ENCODE measurements around the gene SCARB1.

- TF ChIP-seq TCF12 (IDR thresholded peaks at IDR 0.05; ENCODE audit: low read depth), result peak; percentile 97
- peak; percentile 70 for TF ChIP-seq MAX (IDR thresholded peaks at IDR 0.05)
- peak; percentile 66; the same call in 1 of the 2 replicates for TF ChIP-seq YY1 (IDR thresholded peaks at IDR 0.05; ENCODE audit: low read depth)
- TF ChIP-seq TEAD4 (IDR thresholded peaks at IDR 0.05), result peak; percentile 95
- no peak for TF ChIP-seq TAF1 (IDR thresholded peaks at IDR 0.05; ENCODE audit: low read depth)
- peak; percentile 93 for TF ChIP-seq NFIC (IDR thresholded peaks at IDR 0.05)
- TF ChIP-seq CREB1 (IDR thresholded peaks at IDR 0.05; ENCODE audit: low read depth), result no peak
- TF ChIP-seq, protein P1, sequence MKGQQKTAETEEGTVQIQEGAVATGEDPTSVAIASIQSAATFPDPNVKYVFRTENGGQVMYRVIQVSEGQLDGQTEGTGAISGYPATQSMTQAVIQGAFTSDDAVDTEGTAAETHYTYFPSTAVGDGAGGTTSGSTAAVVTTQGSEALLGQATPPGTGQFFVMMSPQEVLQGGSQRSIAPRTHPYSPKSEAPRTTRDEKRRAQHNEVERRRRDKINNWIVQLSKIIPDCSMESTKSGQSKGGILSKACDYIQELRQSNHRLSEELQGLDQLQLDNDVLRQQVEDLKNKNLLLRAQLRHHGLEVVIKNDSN (IDR thresholded peaks at IDR 0.05), result peak; percentile 93
- peak; percentile 98 for TF ChIP-seq EP300 (IDR thresholded peaks at IDR 0.05; ENCODE audit: borderline replicate concordance)
- no peak; the same call in 1 of the 2 replicates for TF ChIP-seq CEBPB (IDR thresholded peaks at IDR 0.05)
- TF ChIP-seq RAD21 (IDR thresholded peaks at IDR 0.05; ENCODE audit: low read depth), result peak; percentile 17; the same call in 1 of the 2 replicates
- TF ChIP-seq REST (IDR thresholded peaks at IDR 0.05; ENCODE audit: low read depth), result no peak
- peak; percentile 71 for TF ChIP-seq EGR1 (IDR thresholded peaks at IDR 0.05)
- TF ChIP-seq FOXM1 (IDR thresholded peaks at IDR 0.05; ENCODE audit: borderline replicate concordance, low read depth), result peak; percentile 88; the same call in 1 of the 2 replicates
Measured at GRCh38 chr12:124745891-124746570, 117.6 kb downstream of the SCARB1 start.

Data from Ishikawa (cell line).